Suprapubic skin (tissue), 4 donors: ENCODE results near the gene PIP5K1C. TPM values are rescaled to one million over a fixed set of nuclear protein-coding genes. Genes with fewer than 3 reads are reported as not detected.
"Not testable (repeated sequence)": the region's sequence is repeated elsewhere in the genome, so short reads cannot be mapped to it uniquely, and the experiment has no call there.

Experiments
- DNase-seq, 2 donors: peaks; one replicate each; pipeline ENCODE4 v3.0.0-alpha.2; 2019; ENCODE audit warnings: low spot score in 2 of 2
- H3K27ac ChIP-seq: fragments of 200-600 bp; sonication (generic); one replicate; pipeline ENCODE4 v1.5.1; 2019
- H3K27me3 ChIP-seq: fragments of 200-600 bp; sonication (generic); one replicate; pipeline ENCODE4 v1.5.1; 2019
- H3K36me3 ChIP-seq: fragments of 200-600 bp; sonication (generic); one replicate; pipeline ENCODE4 v1.5.1; 2019
- H3K4me1 ChIP-seq: fragments of 200-600 bp; sonication (generic); one replicate; pipeline ENCODE4 v1.5.1; 2019
- H3K4me3 ChIP-seq: fragments of 200-600 bp; sonication (generic); one replicate; pipeline ENCODE4 v1.5.1; 2019; ENCODE audit warnings: mild to moderate bottlenecking
- H3K9me3 ChIP-seq: fragments of 200-600 bp; sonication (generic); one replicate; pipeline ENCODE4 v1.5.1; 2019
- CTCF ChIP-seq, 2 donors: fragments of 200-600 bp in 1 of 2; fragments of 450-650 bp in 1 of 2; sonication (generic) in 1 of 2; IDR thresholded peaks; one replicate each; pipeline ENCODE4 v1.5.1; 2016 to 2019; ENCODE audit warnings: antibody characterized with exemption in 2 of 2, mild to moderate bottlenecking in 1 of 2, moderate library complexity in 1 of 2
- EP300 ChIP-seq: sonication (generic); formaldehyde crosslinking; IDR thresholded peaks from one replicate; pipeline ENCODE4 v1.6.1; 2017; ENCODE audit warnings: antibody characterized with exemption
- POLR2A ChIP-seq, 2 donors: fragments of 450-650 bp; IDR thresholded peaks; one replicate each; pipeline ENCODE4 v1.6.1; 2017; ENCODE audit warnings: antibody characterized with exemption in 2 of 2, mild to moderate bottlenecking in 2 of 2, moderate library complexity in 2 of 2
- POLR2AphosphoS5 ChIP-seq, 3 donors: sonication (generic); formaldehyde crosslinking; IDR thresholded peaks; one replicate each; pipeline ENCODE4 v1.6.1; 2017; ENCODE audit warnings: antibody characterized with exemption in 3 of 3
- WGBS: methylation state at CpG from one replicate; pipeline ENCODE4 v1.1.5; 2018; 5-methylcytosine and 5-hydroxymethylcytosine counted together
- total RNA-seq, 4 donors: library from RNA; depleted of rRNA; stranded (reverse); fragments of >200 nt; gene quantifications; one replicate each; pipeline ENCODE4 v1.1.0, GENCODE V29; 2016

PIP5K1C gene
- total RNA-seq, 4 donors from 2014 or later: 16.5 to 25.7 (median 20.8) TPM

- Histone ChIP-seq H3K27me3 (no peaks in the 10 kb centered on the region), H3K36me3 (peaks cover 15% of the 10 kb centered on the region), H3K4me3 (no peak overlapping the region), H3K4me1 (peaks cover 53% of the 10 kb centered on the region), H3K27ac (no peak overlapping the region), H3K9me3 (no peaks in the 10 kb centered on the region)
- WGBS: 88% methylated on average over 18 of the region's 34 CpGs
- TF ChIP-seq POLR2A (IDR thresholded peaks at IDR 0.05) (no peak), POLR2AphosphoS5 (IDR thresholded peaks at IDR 0.05) (no peak), EP300 (no peak), CTCF (IDR thresholded peaks at IDR 0.05) (no peak)
- DNase-seq: no peak
Measured at GRCh38 chr19:3668331-3669081, 31.8 kb downstream of the PIP5K1C start.

- Histone ChIP-seq H3K4me3 (no peak overlapping the region), H3K36me3 (peaks cover 21% of the 10 kb centered on the region), H3K27me3 (no peaks in the 10 kb centered on the region), H3K9me3 (no peaks in the 10 kb centered on the region), H3K4me1 (peaks cover 53% of the 10 kb centered on the region), H3K27ac (no peak overlapping the region)
- WGBS: 87% methylated on average over 8 of the region's 17 CpGs
- TF ChIP-seq EP300: no peak
- TF ChIP-seq CTCF (IDR thresholded peaks at IDR 0.05): no peak
- TF ChIP-seq POLR2AphosphoS5 (IDR thresholded peaks at IDR 0.05): no peak
- no peak for TF ChIP-seq POLR2A (IDR thresholded peaks at IDR 0.05)
- no peak for DNase-seq
Measured at GRCh38 chr19:3667766-3668165, 32.5 kb downstream of the PIP5K1C start.

GRCh38 chr19:3667037-3667638 is 33.1 kb downstream of the PIP5K1C start:
- peaks cover 47% of the 10 kb centered on the region for H3K4me1 ChIP-seq
- H3K36me3 ChIP-seq: peaks cover 24% of the 10 kb centered on the region
- no peaks in the 10 kb centered on the region for H3K27me3 ChIP-seq
- TF ChIP-seq CTCF (IDR thresholded peaks at IDR 0.05) (no peak), POLR2AphosphoS5 (IDR thresholded peaks at IDR 0.05) (no peak), POLR2A (IDR thresholded peaks at IDR 0.05) (no peak), EP300 (no peak)
- H3K9me3 ChIP-seq: no peaks in the 10 kb centered on the region
- no peak overlapping the region for H3K27ac ChIP-seq
- H3K4me3 ChIP-seq: no peak overlapping the region
- WGBS: no CpG with 5 or more reads among the region's 18 CpGs
- no peak for DNase-seq

- not testable (repeated sequence) for DNase-seq, H3K27ac ChIP-seq, H3K27me3 ChIP-seq, H3K9me3 ChIP-seq, H3K4me3 ChIP-seq
- peaks cover 30% of the 10 kb centered on the region for H3K36me3 ChIP-seq
- 90% methylated on average over 14 of the region's 14 CpGs for WGBS
- H3K4me1 ChIP-seq: peaks cover 41% of the 10 kb centered on the region
Measured at GRCh38 chr19:3666545-3666856, 33.8 kb downstream of the PIP5K1C start.

GRCh38 chr19:3665681-3666544 is 34.4 kb downstream of the PIP5K1C start:
- WGBS: 74% methylated on average over 11 of the region's 40 CpGs
- H3K27ac ChIP-seq: no peak overlapping the region
- H3K9me3 ChIP-seq: no peaks in the 10 kb centered on the region
- TF ChIP-seq POLR2AphosphoS5 (IDR thresholded peaks at IDR 0.05) (no peak), CTCF (IDR thresholded peaks at IDR 0.05) (peak; percentile 85 to 95), POLR2A (IDR thresholded peaks at IDR 0.05) (no peak)
- no peak overlapping the region for H3K4me3 ChIP-seq
- H3K27me3 ChIP-seq: no peaks in the 10 kb centered on the region
- H3K36me3 ChIP-seq: peaks cover 36% of the 10 kb centered on the region
- DNase-seq: peak; percentile 86 to 89
- H3K4me1 ChIP-seq: peaks cover 35% of the 10 kb centered on the region
